HEK293 (cell line): Measurements from ENCODE around the gene POLR3E.

Source experiments
- CTCF ChIA-PET: fragments of 350-600 bp; formaldehyde crosslinking; extraction: SDS; loops from one replicate; lab custom pipeline; 2021; ENCODE audit warnings: antibody characterized with exemption; lab: Yijun Ruan, JAX
- POLR2A ChIA-PET: fragments of 300-600 bp; formaldehyde crosslinking; extraction: SDS; loops from one replicate; lab custom pipeline; 2020; ENCODE audit warnings: antibody characterized with exemption, inconsistent platforms; lab: Yijun Ruan, JAX
- H3K27ac ChIP-seq: fragments of 200-500 bp; sonication (Bioruptor generic); 2 replicates; pipeline ENCODE4 v1.5.1; 2014; ENCODE audit warnings: low read depth, low read length, control low read depth, inconsistent platforms; ENCODE audit errors: extremely low read depth
- H3K36me3 ChIP-seq, 2 experiments: fragments of 200-500 bp in 1 of 2; sonication (Bioruptor generic) in 1 of 2; 1 replicate in 1 of 2; 2 replicates in 1 of 2; pipeline ENCODE4 v1.5.1; 2014 to 2017; ENCODE audit warnings: inconsistent platforms in 2 of 2, low read length in 2 of 2; ENCODE audit not compliant: control insufficient read depth in 2 of 2, insufficient read depth in 1 of 2
- H3K4me1 ChIP-seq: fragments of 200-500 bp; sonication (Bioruptor generic); 2 replicates; pipeline ENCODE4 v1.5.1; 2014; ENCODE audit warnings: mild to moderate bottlenecking, low read length, inconsistent platforms; ENCODE audit not compliant: control insufficient read depth, insufficient read depth
- H3K4me3 ChIP-seq: 2 replicates; pipeline ENCODE4 v1.5.1; 2011; ENCODE audit warnings: low read depth, mild to moderate bottlenecking, control low read depth, low read length, moderate library complexity
- H3K9me3 ChIP-seq: fragments of 200-500 bp; sonication (Bioruptor generic); 2 replicates; pipeline ENCODE4 v1.5.1; 2014; ENCODE audit warnings: low read depth, low read length, inconsistent platforms; ENCODE audit not compliant: control insufficient read depth, insufficient read depth
- REPIN1 ChIP-seq: fragments of 450-650 bp; formaldehyde crosslinking; IDR thresholded peaks from 2 replicates; pipeline ENCODE4 v1.5.1; 2017; ENCODE audit warnings: missing biosample characterization, missing genetic modification characterization, low read depth
- SETDB1 ChIP-seq: IDR thresholded peaks from one replicate; pipeline ENCODE4 v1.6.1; 2017; ENCODE audit warnings: mild to moderate bottlenecking, low read length, moderate library complexity, mixed read lengths; ENCODE audit not compliant: insufficient read length
- TSHZ1 ChIP-seq: fragments of 450-650 bp; formaldehyde crosslinking; IDR thresholded peaks from 2 replicates; pipeline ENCODE4 v1.5.1; 2016; ENCODE audit warnings: missing biosample characterization, missing genetic modification characterization, borderline replicate concordance
- ZBTB20 ChIP-seq: fragments of 450-650 bp; formaldehyde crosslinking; IDR thresholded peaks from 2 replicates; pipeline ENCODE4 v1.5.1; 2016; ENCODE audit warnings: missing biosample characterization, missing genetic modification characterization
- ZBTB21 ChIP-seq: fragments of 450-650 bp; formaldehyde crosslinking; IDR thresholded peaks from 2 replicates; pipeline ENCODE4 v1.5.1; 2017; ENCODE audit warnings: missing biosample characterization, missing genetic modification characterization
- ZFP41 ChIP-seq: fragments of 450-650 bp; formaldehyde crosslinking; IDR thresholded peaks from 2 replicates; pipeline ENCODE4 v1.5.1; 2016; ENCODE audit warnings: missing biosample characterization, missing genetic modification characterization, borderline replicate concordance
- ZNF121 ChIP-seq: fragments of 450-650 bp; formaldehyde crosslinking; IDR thresholded peaks from 2 replicates; pipeline ENCODE4 v1.5.1; 2016; ENCODE audit warnings: missing biosample characterization, missing genetic modification characterization
- ZNF2 ChIP-seq: fragments of 450-650 bp; formaldehyde crosslinking; IDR thresholded peaks from 2 replicates; pipeline ENCODE4 v1.5.1; 2016; ENCODE audit warnings: missing biosample characterization, missing genetic modification characterization
- ZNF202 ChIP-seq: fragments of 450-650 bp; formaldehyde crosslinking; IDR thresholded peaks from 2 replicates; pipeline ENCODE4 v1.5.1; 2016; ENCODE audit warnings: missing biosample characterization, missing genetic modification characterization, borderline replicate concordance
- ZNF214 ChIP-seq: fragments of 450-650 bp; formaldehyde crosslinking; IDR thresholded peaks from 2 replicates; pipeline ENCODE4 v1.5.1; 2017; ENCODE audit warnings: missing biosample characterization, mild to moderate bottlenecking, missing genetic modification characterization, borderline replicate concordance
- ZNF266 ChIP-seq: fragments of 450-650 bp; formaldehyde crosslinking; IDR thresholded peaks from 2 replicates; pipeline ENCODE4 v1.5.1; 2016; ENCODE audit warnings: missing biosample characterization, missing genetic modification characterization, low read depth
- ZNF544 ChIP-seq: fragments of 450-650 bp; formaldehyde crosslinking; IDR thresholded peaks from 2 replicates; pipeline ENCODE4 v1.5.0; 2017; ENCODE audit warnings: missing biosample characterization, missing genetic modification characterization
- ZNF560 ChIP-seq: fragments of 450-650 bp; formaldehyde crosslinking; IDR thresholded peaks from 2 replicates; pipeline ENCODE4 v1.5.1; 2017; ENCODE audit warnings: missing biosample characterization, missing genetic modification characterization, borderline replicate concordance
- ZNF561 ChIP-seq: fragments of 450-650 bp; IDR thresholded peaks from 2 replicates; pipeline ENCODE4 v1.5.1; 2018; ENCODE audit warnings: missing biosample characterization, missing genetic modification characterization, borderline replicate concordance
- ZNF571 ChIP-seq: fragments of 450-650 bp; formaldehyde crosslinking; IDR thresholded peaks from 2 replicates; pipeline ENCODE4 v1.5.0; 2017; ENCODE audit warnings: missing biosample characterization, missing genetic modification characterization
- ZNF585B ChIP-seq: fragments of 450-650 bp; formaldehyde crosslinking; IDR thresholded peaks from 2 replicates; pipeline ENCODE4 v1.5.1; 2016; ENCODE audit warnings: missing biosample characterization, missing genetic modification characterization
- ZNF776 ChIP-seq: fragments of 450-650 bp; formaldehyde crosslinking; IDR thresholded peaks from 2 replicates; pipeline ENCODE4 v1.5.0; 2017; ENCODE audit warnings: missing biosample characterization, missing genetic modification characterization, borderline replicate concordance
- ZNF837 ChIP-seq: fragments of 450-650 bp; formaldehyde crosslinking; IDR thresholded peaks from 2 replicates; pipeline ENCODE4 v1.5.1; 2016; ENCODE audit warnings: missing biosample characterization, missing genetic modification characterization
- ZSCAN30 ChIP-seq: fragments of 450-650 bp; IDR thresholded peaks from 2 replicates; pipeline ENCODE4 v1.5.1; 2018; ENCODE audit warnings: missing biosample characterization, mild to moderate bottlenecking, missing genetic modification characterization, moderate library complexity
- TF ChIP-seq, protein P1 (sequence below): fragments of 450-650 bp; formaldehyde crosslinking; IDR thresholded peaks from 2 replicates; pipeline ENCODE4 v1.5.1; 2016; ENCODE audit warnings: missing biosample characterization, missing genetic modification characterization
- TF ChIP-seq, protein P2 (sequence below): fragments of 450-650 bp; formaldehyde crosslinking; IDR thresholded peaks from 2 replicates; pipeline ENCODE4 v1.5.1; 2017; ENCODE audit warnings: missing biosample characterization, missing genetic modification characterization

POLR3E gene

GRCh38 chr16:22336581-22336980, 39.4 kb downstream of the POLR3E start:
- peaks cover 11 to 45% of the 10 kb centered on the region in 2 experiments for H3K36me3 ChIP-seq

GRCh38 chr16:22337045-22337444, 39.8 kb downstream of the POLR3E start:
- Histone ChIP-seq H3K4me1 (no peaks in the 10 kb centered on the region), H3K36me3 (peaks cover 7 to 40% of the 10 kb centered on the region in 2 experiments), H3K27ac (no peak overlapping the region), H3K9me3 (no peaks in the 10 kb centered on the region)
- ChIA-PET CTCF (interaction anchor here (0.6 to 1.0 kb wide), 2 partner anchors 18 to 1330 kb away, joined by 3 to 5 read pairs; no protein-coding TSS in a partner anchor), POLR2A (no interaction called here)
- no peak for TF ChIP-seq ZNF214 (tag by site-specific recombination)
- TF ChIP-seq ZFP41 (tag by site-specific recombination), result no peak
- TF ChIP-seq ZNF2 (tag by site-specific recombination), result no peak
- no peak for TF ChIP-seq ZNF837 (tag by site-specific recombination)
- no peak for TF ChIP-seq REPIN1 (tag by site-specific recombination)
- TF ChIP-seq ZNF585B (tag by site-specific recombination), result 0 out of 2 replicates have a peak, but pooled peaks have one; percentile 7
- TF ChIP-seq, protein P1, sequence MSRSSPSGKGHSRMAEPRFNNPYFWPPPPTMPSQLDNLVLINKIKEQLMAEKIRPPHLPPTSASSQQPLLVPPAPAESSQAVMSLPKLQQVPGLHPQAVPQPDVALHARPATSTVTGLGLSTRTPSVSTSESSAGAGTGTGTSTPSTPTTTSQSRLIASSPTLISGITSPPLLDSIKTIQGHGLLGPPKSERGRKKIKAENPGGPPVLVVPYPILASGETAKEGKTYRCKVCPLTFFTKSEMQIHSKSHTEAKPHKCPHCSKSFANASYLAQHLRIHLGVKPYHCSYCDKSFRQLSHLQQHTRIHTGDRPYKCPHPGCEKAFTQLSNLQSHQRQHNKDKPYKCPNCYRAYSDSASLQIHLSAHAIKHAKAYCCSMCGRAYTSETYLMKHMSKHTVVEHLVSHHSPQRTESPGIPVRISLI (tag by site-specific recombination), result no peak
- TF ChIP-seq ZNF571 (tag by site-specific recombination), result no peak
- TF ChIP-seq ZNF202 (tag by site-specific recombination), result no peak
- peak; percentile 89 for TF ChIP-seq SETDB1
- no peak for TF ChIP-seq ZNF560 (tag by site-specific recombination)
- TF ChIP-seq ZNF561 (tag by site-specific recombination), result no peak
- no peak for TF ChIP-seq TSHZ1
- no peak for TF ChIP-seq ZNF544 (tag by site-specific recombination)
- TF ChIP-seq ZNF776 (tag by site-specific recombination), result no peak
- TF ChIP-seq ZBTB21 (tag by site-specific recombination), result no peak
- no peak for TF ChIP-seq ZNF266 (tag by site-specific recombination)
- TF ChIP-seq, all 188 proteins: peak for 2
- no peak overlapping the region for H3K4me3 ChIP-seq

More at GRCh38 chr16:22336581-22336980, 39.4 kb downstream of the POLR3E start:
- Histone ChIP-seq H3K27ac (no peak overlapping the region), H3K9me3 (no peaks in the 10 kb centered on the region), H3K4me3 (no peak overlapping the region), H3K4me1 (no peaks in the 10 kb centered on the region)
- TF ChIP-seq ZSCAN30 (tag by site-specific recombination), result no peak
- no peak for TF ChIP-seq ZNF121 (tag by site-specific recombination)
- no peak for TF ChIP-seq ZBTB20 (tag by site-specific recombination)
- TF ChIP-seq, protein P2, sequence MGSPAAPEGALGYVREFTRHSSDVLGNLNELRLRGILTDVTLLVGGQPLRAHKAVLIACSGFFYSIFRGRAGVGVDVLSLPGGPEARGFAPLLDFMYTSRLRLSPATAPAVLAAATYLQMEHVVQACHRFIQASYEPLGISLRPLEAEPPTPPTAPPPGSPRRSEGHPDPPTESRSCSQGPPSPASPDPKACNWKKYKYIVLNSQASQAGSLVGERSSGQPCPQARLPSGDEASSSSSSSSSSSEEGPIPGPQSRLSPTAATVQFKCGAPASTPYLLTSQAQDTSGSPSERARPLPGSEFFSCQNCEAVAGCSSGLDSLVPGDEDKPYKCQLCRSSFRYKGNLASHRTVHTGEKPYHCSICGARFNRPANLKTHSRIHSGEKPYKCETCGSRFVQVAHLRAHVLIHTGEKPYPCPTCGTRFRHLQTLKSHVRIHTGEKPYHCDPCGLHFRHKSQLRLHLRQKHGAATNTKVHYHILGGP, result no peak
- ChIA-PET CTCF (interaction anchor here (0.6 kb wide), 1 partner anchor 29 kb away, joined by 3 read pairs; no protein-coding TSS in a partner anchor), POLR2A (no interaction called here)
